Putamen (tissue), 1 donor: ENCODE measurements around the gene AMER2.

Experiments used
- DNase-seq: peaks from one replicate; pipeline ENCODE4 v3.0.0-alpha.2; 2016; ENCODE audit warnings: low spot score

Gene AMER2

GRCh38 chr13:25171517-25172302 is at the start of gene AMER2:
Gene AMER2, minus strand, starts transcription at chr13:25172288. Its CDS starts 669 bp downstream, at chr13:25171619.
- peak; percentile 89 for DNase-seq

- DNase-seq: no peak
Measured at GRCh38 chr13:25218019-25218418, 45.9 kb upstream of the AMER2 start.

- no peak for DNase-seq
Measured at GRCh38 chr13:25217023-25217885, 45.2 kb upstream of the AMER2 start.

GRCh38 chr13:25215253-25215575 is 43.1 kb upstream of the AMER2 start:
- DNase-seq: no peak

- DNase-seq: no peak
Measured at GRCh38 chr13:25214491-25215252, 42.6 kb upstream of the AMER2 start.

- DNase-seq: no peak
Measured at GRCh38 chr13:25213715-25214114, 41.6 kb upstream of the AMER2 start.

- no peak for DNase-seq
Measured at GRCh38 chr13:25210842-25211569, 38.9 kb upstream of the AMER2 start.

GRCh38 chr13:25207291-25207810 is 35.3 kb upstream of the AMER2 start:
- no peak for DNase-seq

- DNase-seq: no peak
Measured at GRCh38 chr13:25204863-25205262, 32.8 kb upstream of the AMER2 start.

GRCh38 chr13:25203127-25203740 is 31.1 kb upstream of the AMER2 start:
- DNase-seq: no peak

GRCh38 chr13:25200783-25201182 is 28.7 kb upstream of the AMER2 start:
- DNase-seq: no peak

- DNase-seq: no peak
Measured at GRCh38 chr13:25198647-25199046, 26.6 kb upstream of the AMER2 start.

- DNase-seq: no peak
Measured at GRCh38 chr13:25196971-25197370, 24.9 kb upstream of the AMER2 start.

- DNase-seq: peak; percentile 98
Measured at GRCh38 chr13:25192936-25193335, 20.8 kb upstream of the AMER2 start.

GRCh38 chr13:25192489-25192888 is 20.4 kb upstream of the AMER2 start:
- DNase-seq: peak; percentile 78

GRCh38 chr13:25192052-25192451 is 20.0 kb upstream of the AMER2 start:
- DNase-seq: no peak

GRCh38 chr13:25190771-25191170 is 18.7 kb upstream of the AMER2 start:
- no peak for DNase-seq

- no peak for DNase-seq
Measured at GRCh38 chr13:25190256-25190655, 18.2 kb upstream of the AMER2 start.

- no peak for DNase-seq
Measured at GRCh38 chr13:25187596-25187995, 15.5 kb upstream of the AMER2 start.

- no peak for DNase-seq
Measured at GRCh38 chr13:25186187-25186586, 14.1 kb upstream of the AMER2 start.

GRCh38 chr13:25181597-25181996 is 9.5 kb upstream of the AMER2 start:
- no peak for DNase-seq
